NCI-H2171 treated with DMSO at 0.1 percent for 48 hours (cell line): ENCODE data around the gene LYPD6B.

Source experiments
- DNase-seq: peaks from one replicate; lab custom pipeline; 2025; lab: John Stamatoyannopoulos, UW

Gene LYPD6B

DNA sequence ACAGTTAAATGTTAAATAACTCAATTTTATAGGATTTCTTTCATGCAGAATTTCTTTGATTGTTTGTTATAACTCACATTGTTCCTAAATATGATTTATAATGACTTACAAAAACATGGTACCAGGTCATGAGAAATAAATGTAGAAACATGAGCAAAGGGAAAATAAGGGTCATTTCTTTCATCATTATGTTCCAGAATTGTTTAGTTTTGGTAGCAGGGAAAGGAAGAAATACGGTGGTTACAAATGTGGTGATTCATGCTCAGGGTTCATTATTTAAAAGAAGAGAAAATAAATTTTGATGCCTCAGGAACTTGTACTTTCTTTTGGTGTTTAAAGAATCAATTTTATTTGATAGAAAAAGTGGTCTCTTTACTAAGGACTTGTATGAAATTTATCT lies 4.4 kb downstream of the LYPD6B start:
- DNase-seq, result no peak

DNA sequence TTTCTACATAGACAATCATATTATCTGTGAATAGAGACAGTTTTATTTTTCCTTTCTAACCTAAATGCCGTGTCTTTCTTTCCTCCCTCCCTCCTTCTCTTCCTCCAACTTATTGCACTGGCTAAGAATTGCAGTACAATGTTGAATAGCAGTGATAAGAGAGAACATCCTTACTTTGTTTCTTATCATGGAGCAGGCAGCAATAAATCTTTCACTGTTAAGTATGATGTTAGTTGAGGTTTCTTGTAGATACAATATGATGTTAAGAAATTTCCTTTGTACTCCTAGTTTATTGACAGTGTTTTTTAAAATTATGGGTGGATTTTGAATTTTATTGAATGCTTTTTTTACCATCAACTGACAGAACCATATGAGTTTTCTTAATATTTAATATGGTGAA lies 6.0 kb downstream of the LYPD6B start:
- DNase-seq, result no peak

DNA sequence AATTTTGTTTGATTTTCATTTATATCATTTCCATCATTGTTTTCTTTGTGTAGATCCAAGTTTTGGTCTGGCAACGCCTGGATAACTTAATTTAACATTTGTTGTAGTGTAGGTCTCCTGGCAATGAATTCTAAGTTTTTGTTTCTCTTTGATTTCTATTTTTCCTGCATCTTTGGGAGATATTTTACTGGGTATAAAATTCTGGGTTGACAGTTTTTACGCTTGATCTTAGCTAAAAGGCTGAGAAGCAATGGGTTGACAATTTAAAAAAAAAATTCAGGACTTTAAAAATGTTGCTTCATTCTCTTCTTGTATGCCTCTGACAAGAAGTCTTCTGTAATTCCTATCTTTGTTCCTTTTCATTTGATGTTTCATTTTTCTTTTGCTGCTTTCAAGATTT lies 8.6 kb downstream of the LYPD6B start:
- DNase-seq, result no peak

DNA sequence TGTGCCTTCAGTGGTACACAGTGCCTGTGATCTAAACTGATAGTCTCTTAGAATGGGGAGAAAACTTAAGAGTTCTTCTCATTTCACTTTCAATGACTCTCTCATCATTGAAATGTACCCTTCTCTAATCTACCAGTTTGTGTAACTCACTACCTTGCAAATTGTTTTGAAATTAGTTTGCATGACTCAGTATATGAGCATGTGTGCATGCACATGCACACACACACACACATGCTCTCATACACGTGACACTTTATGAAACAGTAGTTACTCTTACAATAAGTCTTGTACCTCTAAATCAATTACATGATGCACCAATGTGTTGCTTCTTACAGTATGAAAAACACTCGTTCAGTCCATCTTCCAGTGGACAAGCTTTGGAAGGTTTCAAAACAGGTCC lies 10.6 kb downstream of the LYPD6B start:
- no peak for DNase-seq

DNA sequence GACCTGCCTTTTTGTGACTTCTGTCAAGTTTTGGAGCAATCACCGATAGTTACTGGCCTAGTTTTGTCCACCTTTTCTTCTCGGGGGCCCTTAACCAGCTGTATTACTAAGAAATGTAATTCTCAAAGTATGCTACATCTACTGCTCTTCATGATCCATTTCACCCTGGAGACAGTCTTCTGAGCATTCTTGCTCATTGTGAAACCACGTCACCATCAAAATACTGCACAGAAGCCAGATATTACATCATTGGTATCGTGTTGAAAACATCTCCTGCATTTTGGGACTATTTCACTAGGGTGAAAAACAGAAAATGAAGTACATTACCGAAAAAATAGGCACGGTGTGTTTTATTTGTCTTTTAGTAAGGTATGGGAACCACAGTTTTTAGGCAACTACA lies 11.7 kb downstream of the LYPD6B start:
- no peak for DNase-seq

DNA sequence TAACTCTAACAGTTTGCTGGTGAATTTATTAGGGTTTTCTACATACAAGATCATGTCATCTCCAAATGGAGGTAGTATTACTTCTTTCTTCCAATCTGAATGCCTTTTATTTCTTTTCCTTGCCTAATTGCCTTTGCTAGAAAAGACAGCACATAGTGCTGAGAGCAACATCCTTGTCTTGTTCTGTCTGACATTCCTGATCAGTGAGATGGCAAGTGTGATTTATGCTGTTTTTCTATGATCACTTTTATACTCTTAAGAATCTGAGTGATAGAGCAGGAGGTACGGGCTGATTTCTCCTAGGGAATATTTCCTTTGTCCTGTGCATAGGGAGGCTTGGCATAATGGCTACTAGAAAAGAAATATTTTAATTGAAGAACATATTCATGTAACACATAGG lies 17.3 kb downstream of the LYPD6B start:
- no peak for DNase-seq

DNA sequence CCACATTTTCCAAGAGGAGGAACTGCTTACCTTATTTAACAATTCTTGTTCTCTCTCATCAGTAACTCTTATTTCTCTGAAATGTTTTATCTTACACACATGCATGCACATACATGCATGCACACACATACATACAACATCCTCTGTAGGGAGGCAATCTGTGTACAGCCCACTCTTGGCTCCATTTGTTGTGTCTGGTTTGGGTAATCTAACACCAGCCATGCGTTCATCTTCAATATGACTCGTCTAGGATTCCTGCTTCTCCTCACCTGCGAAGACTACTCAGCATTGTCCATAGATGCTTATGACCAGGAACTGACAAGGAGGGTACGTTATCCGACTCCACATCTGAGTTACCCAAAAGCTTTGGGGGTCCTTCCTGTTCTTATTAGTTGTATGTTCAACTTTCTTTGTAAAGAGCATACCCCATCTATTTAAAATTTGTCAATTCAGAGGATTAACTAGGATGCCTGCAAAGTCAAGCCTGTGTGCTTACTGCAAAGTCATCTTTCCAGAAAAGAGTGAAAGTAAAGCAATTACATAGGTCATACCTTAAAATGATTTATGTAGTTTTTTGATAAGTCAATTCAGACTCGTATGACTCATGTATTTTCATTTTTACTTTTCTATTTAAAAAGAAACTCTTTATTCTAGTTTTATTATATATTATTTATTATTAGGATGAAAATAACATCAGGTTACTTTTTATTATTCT lies 18.2 kb downstream of the LYPD6B start:
- DNase-seq, result no peak

DNA sequence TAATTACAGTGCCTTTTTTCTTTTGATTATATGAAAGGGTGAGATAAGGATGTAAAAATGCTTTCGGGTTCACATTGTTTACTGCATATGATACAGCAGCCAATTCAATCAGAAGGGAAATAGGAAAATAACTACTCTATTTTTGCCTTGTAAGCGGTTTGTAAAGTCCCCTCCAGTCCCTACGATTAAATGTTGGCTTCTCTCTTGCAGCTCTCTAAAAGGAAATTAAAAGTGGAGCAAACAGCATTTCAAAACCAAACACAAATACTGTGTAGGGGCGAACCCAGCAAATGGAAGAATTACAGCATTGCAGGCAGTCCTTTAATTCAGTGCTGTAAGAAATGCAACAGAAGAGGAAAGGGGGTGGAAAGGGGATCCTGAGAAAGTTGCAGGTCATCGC lies 18.9 kb downstream of the LYPD6B start:
- DNase-seq, result no peak

DNA sequence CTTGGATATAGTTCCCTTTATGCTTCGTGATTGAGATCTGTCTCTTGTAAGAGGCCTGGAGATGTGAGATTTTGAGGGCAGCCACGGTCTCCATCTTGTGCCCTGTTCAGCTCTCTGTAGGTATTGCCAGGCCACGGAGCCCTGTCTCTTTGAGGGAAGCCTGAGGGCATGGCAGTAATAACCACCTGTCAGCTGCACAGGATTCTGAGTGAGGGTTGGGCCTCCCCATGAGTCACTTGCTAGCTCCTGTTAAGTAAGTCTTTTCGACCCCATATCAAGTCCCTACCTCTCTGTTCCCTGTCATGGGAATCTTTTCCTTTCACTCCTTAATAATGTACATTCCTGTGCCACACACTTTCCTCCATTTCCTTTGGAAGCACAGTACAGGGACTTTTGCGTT lies 20.4 kb downstream of the LYPD6B start:
- DNase-seq, result no peak

DNA sequence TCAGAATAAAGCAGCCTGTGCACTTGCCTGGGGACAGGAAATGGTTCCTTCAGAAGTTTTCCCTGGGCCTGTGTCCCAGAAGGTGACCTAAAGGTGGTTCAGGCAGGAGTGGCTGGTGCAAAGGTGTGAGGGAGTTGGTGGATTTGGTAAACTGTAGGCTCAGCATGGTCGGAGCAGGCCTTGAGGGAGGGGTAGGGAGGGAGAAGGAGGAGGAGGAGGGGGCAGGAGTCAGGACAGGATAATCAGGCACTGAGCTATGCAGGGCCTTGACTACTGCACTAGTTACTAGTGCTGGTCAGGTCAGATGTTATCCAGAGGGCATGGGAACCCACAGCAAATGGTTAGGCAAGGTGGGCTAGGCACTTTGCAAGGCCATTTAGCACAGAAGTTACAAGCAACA lies 21.3 kb downstream of the LYPD6B start:
- no peak for DNase-seq

DNA sequence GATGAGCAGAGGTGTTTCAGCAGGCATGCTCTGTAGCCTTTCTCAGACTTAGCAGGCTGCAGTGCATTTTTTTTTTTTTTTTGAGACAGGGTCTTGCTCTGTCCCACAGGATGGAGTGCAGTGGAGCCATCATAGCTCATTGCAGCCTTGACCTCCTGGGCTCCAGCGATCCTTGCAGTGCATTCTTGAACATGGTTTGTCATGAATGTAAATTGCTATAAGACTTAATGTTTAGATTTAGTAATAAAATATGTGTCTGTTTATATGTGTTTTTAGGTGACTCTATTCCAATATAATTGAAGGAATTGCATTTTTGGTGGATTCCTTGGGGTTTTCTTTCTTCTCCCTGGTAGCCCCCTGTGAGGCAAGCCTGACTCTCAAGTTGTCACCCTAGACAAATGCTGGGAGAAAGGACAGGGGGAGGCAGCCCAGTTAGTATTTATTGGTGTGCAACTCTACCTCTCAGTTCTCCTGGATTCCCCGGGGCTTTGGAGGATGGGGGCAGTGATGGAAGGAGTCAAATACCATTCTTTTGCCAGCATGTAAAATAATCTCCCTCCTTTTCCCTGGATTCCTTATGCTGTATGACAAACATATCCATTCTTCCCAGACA lies 22.7 kb downstream of the LYPD6B start:
- DNase-seq, result peak; percentile 39

DNA sequence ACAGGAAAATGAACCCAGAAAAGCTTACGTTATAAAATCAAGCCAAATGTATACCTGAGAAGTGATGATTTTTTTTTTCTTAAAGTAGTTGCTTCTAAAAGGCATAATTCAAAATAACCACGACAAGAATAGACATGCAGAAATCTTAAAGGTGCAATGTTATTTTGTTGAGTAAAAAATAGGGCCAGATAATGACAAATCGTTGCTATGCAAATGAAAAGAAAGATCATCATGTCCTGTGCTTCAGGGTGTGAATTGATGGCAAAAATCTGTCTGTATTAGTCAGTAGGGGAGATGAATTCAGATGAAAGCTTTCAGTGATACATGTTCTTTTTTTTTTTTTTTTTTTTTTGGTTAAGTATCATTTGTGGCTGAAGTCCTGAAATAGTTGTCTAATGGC lies 24.0 kb downstream of the LYPD6B start:
- no peak for DNase-seq

DNA sequence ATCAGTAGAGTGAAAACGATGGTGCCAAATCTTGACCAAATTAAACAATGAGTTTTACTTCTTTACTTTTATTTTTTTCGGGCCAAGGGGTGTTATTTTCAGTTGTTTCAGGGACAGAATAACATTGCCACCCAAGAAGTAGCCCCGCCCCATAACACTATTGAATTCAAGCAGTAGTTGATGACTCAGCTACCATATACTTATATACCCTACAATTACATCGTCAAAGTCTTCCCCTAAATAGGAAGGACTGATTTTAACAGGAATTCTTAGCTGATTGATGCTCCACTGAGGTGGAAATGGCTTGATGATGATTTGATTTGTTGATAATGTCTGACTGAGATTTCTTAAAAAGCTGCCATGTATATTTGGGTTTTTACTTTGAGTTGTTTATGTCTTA lies 24.7 kb downstream of the LYPD6B start:
- DNase-seq, result no peak

DNA sequence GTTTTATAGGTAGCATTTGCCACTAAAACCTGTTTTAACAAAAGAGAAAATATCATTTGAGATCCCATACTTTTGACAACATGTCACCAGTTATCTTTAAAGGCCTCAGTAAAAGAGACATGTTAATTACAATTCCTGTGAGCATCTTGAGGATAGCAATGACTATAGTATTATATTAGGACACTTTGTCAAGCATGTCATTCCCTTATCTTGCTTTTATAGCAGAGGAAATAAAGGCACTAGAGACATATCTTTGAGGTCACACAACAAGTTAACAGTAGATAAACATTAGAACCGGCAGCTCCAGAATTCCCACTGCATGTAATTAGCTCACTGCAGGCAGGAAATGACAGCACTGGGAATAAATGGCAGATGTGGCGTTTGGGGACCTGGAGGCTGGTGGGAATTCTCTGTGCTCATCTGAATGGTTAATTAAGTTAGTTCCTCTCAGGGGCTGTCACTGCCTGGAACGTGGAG lies 25.9 kb downstream of the LYPD6B start:
- peak; percentile 12 for DNase-seq

DNA sequence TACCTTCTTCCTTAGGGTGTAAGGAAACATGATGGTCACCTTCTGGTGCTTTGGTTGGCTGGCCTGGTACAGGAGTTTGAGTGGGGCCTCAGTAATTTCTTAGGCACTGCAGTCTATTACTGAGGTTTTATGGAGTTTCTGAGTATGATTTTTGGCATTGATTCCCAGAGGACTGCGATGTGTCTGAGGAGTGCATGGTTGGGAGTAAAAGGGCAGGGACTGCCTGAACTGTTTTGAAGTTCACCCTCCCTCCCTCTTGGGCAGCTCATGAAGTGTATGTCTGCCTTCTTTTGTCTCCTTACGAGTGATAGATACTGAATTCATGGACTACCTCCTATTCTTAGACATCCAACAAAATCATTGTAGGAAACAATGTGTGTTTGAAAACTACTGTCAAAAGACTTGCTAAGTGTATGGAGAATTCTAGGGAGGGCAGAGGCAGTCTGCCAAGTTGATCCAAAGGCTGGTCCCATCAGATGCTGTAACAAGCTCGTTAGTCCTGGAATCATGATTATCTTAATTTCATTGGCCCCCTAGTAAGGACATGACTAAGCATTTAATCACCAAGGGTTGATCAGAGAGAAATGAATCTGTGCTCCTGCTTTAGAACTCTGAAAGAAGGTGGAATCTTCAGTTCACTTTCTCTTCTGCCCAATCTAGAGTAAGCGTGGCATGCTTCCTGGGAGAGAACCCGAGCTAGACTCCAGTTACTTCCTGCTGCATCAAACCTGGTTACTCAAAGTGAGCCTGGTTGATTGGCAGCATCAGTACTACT lies 26.5 kb downstream of the LYPD6B start:
- no peak for DNase-seq

DNA sequence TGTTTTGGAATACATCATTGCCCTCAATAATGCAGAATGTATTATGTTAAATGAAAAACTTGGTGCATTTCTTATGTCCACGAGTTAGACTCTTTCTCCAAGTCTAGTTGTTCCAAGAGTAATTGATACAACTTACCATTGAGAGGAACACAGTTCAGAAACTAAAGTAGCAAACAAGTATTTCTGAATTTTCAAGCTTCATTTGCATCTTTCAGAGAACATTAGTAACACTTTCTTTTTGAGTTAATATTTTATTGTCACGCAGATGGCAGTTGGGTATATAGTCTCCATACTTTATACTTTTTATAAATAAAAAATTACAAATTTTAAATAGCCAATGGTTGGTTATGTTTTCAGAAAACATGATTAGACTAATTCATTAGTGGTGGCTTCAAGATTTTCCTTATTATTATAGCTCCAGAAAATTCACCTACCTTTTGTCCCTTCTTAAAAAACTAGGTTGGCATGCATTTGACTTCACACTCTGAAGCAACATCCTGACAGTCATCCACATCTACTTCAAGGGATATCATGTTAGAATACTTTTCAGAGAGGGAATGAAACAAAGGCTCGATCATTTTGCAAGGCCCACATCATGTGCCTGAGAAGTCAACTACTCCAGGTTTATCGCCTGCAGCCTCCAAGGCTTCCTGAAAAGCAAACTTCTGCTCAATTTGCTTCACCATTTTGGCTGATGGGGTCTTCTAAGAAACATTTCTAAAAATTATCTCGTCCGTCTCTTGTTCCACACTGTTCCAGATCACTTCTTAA lies 29.9 kb downstream of the LYPD6B start:
- DNase-seq, result no peak

DNA sequence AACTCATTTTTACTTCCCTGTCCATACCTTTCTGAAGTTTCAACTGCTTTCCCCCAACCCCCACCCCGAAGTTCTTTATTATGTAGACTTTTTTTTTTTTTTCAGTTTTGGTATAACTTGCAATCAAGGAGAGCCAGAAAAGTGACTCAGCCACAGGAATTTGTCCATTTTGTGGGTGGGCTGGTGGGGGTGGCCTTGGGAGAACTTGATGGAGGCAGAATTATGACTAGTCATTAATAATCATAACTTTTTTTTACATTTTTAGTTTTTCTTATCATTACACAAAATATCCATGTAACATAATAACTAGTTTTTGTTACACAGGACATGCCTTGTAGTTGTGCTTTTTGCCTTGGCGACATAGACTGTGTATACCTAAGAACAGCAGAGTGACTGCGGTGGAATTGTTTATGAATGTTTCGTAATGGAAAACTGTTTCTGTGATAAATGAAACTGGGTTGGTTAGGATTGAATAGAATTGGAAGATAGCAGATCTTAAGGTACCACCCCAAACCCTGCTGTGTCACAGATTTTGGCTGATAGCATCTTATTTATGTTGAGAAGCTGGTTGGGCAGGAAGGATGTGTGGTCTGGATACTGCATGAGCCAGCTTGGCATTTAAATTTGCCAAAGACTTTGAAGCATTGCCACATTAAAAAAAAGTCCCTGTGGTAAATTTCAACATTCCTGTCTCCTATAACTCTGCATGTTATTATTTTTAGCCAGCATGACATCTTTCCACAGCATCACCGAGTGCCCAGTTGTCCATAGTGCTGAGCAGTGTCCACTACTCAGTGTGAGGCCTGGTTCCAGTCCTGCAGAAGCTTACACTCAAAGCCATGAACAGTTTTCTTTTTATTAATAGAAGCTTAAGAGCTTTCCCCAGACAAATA lies 30.7 kb downstream of the LYPD6B start:
- DNase-seq, result no peak

DNA sequence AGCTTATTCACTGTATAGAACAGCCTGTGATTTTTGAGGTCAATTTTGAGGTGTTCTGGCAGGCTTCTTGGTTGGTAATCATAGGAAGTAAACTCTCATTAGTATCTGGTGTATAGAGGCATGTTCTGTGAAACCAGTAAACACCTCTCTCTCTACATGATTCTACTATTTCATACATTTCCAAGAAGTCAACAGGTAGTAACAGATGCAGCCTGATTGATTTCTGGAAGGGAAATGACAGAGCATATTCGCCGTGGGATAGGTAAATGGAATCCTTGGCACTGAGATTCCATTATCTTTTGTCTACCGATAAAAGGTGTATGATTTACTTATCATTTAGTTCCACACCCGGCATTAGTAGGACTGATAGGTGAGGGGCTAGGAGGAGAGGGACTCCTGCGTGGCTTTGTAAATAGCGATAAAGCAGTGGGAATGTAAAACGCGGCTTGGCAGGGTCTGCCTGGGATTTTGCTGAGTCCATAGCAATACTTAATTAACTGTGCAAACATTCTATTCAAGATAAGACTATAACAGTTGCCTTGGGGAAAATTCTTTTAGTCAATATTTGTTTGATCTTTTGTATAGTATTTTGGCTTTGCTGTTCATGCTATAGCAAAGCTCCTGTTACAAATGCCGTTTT lies 32.3 kb downstream of the LYPD6B start:
- DNase-seq, result no peak

DNA sequence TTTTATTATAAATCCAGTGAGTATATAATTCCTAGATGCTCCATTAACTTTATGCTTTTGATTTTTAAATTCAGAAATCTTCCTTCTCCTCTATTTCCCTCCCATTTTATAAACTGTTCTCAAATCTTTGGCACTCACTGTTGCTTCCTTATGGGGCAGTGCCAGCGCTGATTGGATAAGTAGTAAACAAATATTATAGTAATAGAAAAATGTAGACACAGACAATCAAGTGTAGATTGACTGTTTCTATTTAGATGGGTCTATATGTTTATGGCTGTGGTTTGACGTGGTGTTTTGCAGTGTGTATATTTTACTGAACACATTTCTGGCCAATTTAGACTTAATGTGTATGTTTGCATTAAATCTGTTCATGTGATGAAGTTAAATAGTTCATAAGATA lies 36.6 kb downstream of the LYPD6B start:
- no peak for DNase-seq

DNA sequence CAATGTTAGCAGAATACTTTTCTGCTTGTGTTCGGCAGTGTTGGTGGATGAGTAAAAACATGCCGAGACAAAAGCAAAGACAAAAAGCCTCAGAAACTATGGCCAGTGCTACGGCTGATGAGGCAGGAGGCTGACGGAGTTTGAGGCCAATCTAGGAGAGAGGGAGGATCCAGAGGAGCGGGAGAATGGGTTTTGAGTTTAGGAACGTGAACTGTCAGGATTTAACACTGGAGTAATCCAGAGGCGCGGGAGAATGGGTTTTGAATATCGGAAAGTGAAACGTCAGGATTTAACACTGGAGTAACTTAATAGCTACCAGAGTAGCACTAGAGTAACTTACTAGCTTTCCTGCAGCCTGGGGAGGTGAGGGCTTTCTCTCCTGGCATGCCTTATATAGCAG lies 37.4 kb downstream of the LYPD6B start:
- no peak for DNase-seq

DNA sequence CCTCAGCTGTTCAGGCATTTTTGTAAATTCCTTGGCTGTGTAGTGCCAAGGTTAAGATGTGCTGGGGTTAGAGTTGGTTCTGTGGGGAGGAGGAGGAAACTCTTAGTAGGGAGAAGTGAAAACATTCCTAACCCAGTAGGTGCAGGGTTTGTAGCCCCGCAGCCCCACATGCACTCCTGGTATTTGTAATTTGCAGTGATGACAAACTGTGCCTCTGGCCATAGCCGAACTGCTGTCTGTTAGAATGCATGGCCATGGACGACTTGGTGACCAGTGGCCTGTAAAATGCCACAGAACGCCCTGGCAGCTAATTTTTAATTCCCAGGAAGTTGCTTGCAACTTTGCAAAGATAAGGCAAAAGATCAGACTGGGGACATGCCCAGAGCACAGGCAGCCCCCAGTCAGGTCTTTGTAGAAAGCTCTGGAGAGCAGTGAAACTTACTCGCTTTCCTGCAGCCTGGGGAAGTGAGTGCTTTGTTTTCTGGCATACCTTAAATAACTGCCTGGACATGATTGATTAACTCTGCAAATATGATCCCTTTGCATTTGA lies 38.4 kb downstream of the LYPD6B start:
- no peak for DNase-seq
